ENCODE measurements around the gene CLEC9A. TPM values are rescaled to one million over a fixed set of nuclear protein-coding genes. Genes with fewer than 3 reads are reported as not detected.

CLEC9A gene
- total and polyA plus RNA-seq, 4 donors: 0.03 to 0.14 TPM; not detected in 2

- no peaks in the 10 kb centered on the region for H3K4me1 ChIP-seq (ENCODE audit: control insufficient read depth in 4 of 4, insufficient read depth in 4 of 4, low read length in 3 of 4)
- H3K36me3 ChIP-seq (ENCODE audit: control insufficient read depth in 4 of 4, insufficient read depth in 3 of 4, low read depth in 1 of 4, low read length in 3 of 4): no peaks in the 10 kb centered on the region
- no peak overlapping the region for H3K9ac ChIP-seq (ENCODE audit: low read depth in 1 of 2, low read length in 2 of 2)
- no peak overlapping the region for H3K4me3 ChIP-seq (ENCODE audit: low read depth in 1 of 3, low read length in 3 of 3)
- no peak for DNase-seq (ENCODE audit: low spot score)
- WGBS: 25% methylated on average over 1 of the region's 1 CpG
- H3K9me3 ChIP-seq (ENCODE audit: control insufficient read depth in 4 of 4, low read length in 3 of 4): no peaks in the 10 kb centered on the region
- no peak for TF ChIP-seq RAD21 (IDR thresholded peaks at IDR 0.05)
- TF ChIP-seq EGR1 (IDR thresholded peaks at IDR 0.05; ENCODE audit: low read depth in 2 of 2): no peak
- TF ChIP-seq HNF4G (IDR thresholded peaks at IDR 0.05): no peak
- TF ChIP-seq NR2F2 (IDR thresholded peaks at IDR 0.05): no peak
- TF ChIP-seq JUND (IDR thresholded peaks at IDR 0.05): no peak
- no peak for TF ChIP-seq SP1 (IDR thresholded peaks at IDR 0.05)
- TF ChIP-seq GABPA (IDR thresholded peaks at IDR 0.05 in 1 of 2, conservative IDR thresholded peaks at IDR 0.05 in 1 of 2): no peak
- TF ChIP-seq HNF4A (conservative IDR thresholded peaks at IDR 0.05): no peak
- no peak for TF ChIP-seq TAF1 (conservative IDR thresholded peaks at IDR 0.05)
- no peak for TF ChIP-seq CTCF (IDR thresholded peaks at IDR 0.05; ENCODE audit: low read depth, low read length, missing input control)
- H3K27ac ChIP-seq (ENCODE audit: low read depth in 1 of 2, low read length in 2 of 2): no peak overlapping the region
- H3K27me3 ChIP-seq (ENCODE audit: control insufficient read depth in 4 of 4, insufficient read depth in 4 of 4, low read length in 3 of 4): no peaks in the 10 kb centered on the region
Measured at GRCh38 chr12:10016881-10017280, 13.6 kb upstream of the CLEC9A start.

- H3K27me3 ChIP-seq (ENCODE audit: control insufficient read depth in 4 of 4, insufficient read depth in 4 of 4, low read length in 3 of 4): no peaks in the 10 kb centered on the region
- no peaks in the 10 kb centered on the region for H3K36me3 ChIP-seq (ENCODE audit: control insufficient read depth in 4 of 4, insufficient read depth in 3 of 4, low read depth in 1 of 4, low read length in 3 of 4)
- no peak overlapping the region for H3K4me3 ChIP-seq (ENCODE audit: low read depth in 1 of 3, low read length in 3 of 3)
- WGBS: 76% methylated on average over 5 of the region's 5 CpGs
- no peak overlapping the region for H3K9ac ChIP-seq (ENCODE audit: low read depth in 1 of 2, low read length in 2 of 2)
- no peak for TF ChIP-seq MAX (IDR thresholded peaks at IDR 0.05)
- no peak for TF ChIP-seq RXRA (IDR thresholded peaks at IDR 0.05)
- TF ChIP-seq EGR1 (IDR thresholded peaks at IDR 0.05; ENCODE audit: low read depth in 2 of 2): no peak
- no peak for TF ChIP-seq YY1 (IDR thresholded peaks at IDR 0.05)
- no peak for TF ChIP-seq HNF4A (conservative IDR thresholded peaks at IDR 0.05)
- no peak for TF ChIP-seq ATF3 (IDR thresholded peaks at IDR 0.05)
- no peak for TF ChIP-seq FOXA1 (IDR thresholded peaks at IDR 0.05)
- no peak for TF ChIP-seq FOXA2 (IDR thresholded peaks at IDR 0.05)
- no peak for TF ChIP-seq JUND (IDR thresholded peaks at IDR 0.05)
- no peak for TF ChIP-seq REST (IDR thresholded peaks at IDR 0.05)
- no peak for TF ChIP-seq HNF4G (IDR thresholded peaks at IDR 0.05)
- TF ChIP-seq NR2F2 (IDR thresholded peaks at IDR 0.05): no peak
- TF ChIP-seq ZBTB33 (IDR thresholded peaks at IDR 0.05): no peak
- H3K4me1 ChIP-seq (ENCODE audit: control insufficient read depth in 4 of 4, insufficient read depth in 4 of 4, low read length in 3 of 4): no peaks in the 10 kb centered on the region
- H3K9me3 ChIP-seq (ENCODE audit: control insufficient read depth in 4 of 4, low read length in 3 of 4): no peaks in the 10 kb centered on the region
- DNase-seq (ENCODE audit: low spot score): no peak
- H3K27ac ChIP-seq (ENCODE audit: low read depth in 1 of 2, low read length in 2 of 2): no peak overlapping the region
Measured at GRCh38 chr12:10018386-10018785, 12.1 kb upstream of the CLEC9A start.
